H9 (cell line): Measurements from ENCODE around the gene TXNDC17. TPM values are rescaled to one million over a fixed set of nuclear protein-coding genes. Genes with fewer than 3 reads are reported as not detected.
A peak's percentile ranks its signal among the peaks of the same experiment; 100 is the strongest.

Experiments used
- DNase-seq: peaks from one replicate; pipeline ENCODE4 v3.0.0-alpha.2; 2017
- H2AFZ ChIP-seq: one replicate; pipeline ENCODE4 v1.6.1; 2013; ENCODE audit warnings: mild to moderate bottlenecking, low read length, control low read depth, moderate library complexity
- H2AK5ac ChIP-seq: 2 replicates; pipeline ENCODE4 v1.6.1; 2013; ENCODE audit warnings: low read length, control low read depth, mixed read lengths; ENCODE audit not compliant: insufficient read length
- H2BK120ac ChIP-seq: one replicate; pipeline ENCODE4 v1.6.1; 2013; ENCODE audit warnings: low read depth, mild to moderate bottlenecking, low read length, control low read depth, inconsistent platforms; ENCODE audit not compliant: poor library complexity, severe bottlenecking
- H2BK12ac ChIP-seq: 2 replicates; pipeline ENCODE4 v1.6.1; 2013; ENCODE audit warnings: low read length, control low read depth, mixed read lengths, low read depth; ENCODE audit not compliant: insufficient read length
- H2BK15ac ChIP-seq: 2 replicates; pipeline ENCODE4 v1.6.1; 2013; ENCODE audit warnings: low read depth, low read length, control low read depth
- H2BK20ac ChIP-seq: one replicate; pipeline ENCODE4 v1.6.1; 2013; ENCODE audit warnings: low read depth, mild to moderate bottlenecking, low read length, control low read depth, inconsistent platforms; ENCODE audit not compliant: poor library complexity, severe bottlenecking
- H2BK5ac ChIP-seq: 2 replicates; pipeline ENCODE4 v1.6.1; 2013; ENCODE audit warnings: low read length, control low read depth, mixed read lengths; ENCODE audit not compliant: insufficient read length
- H3K14ac ChIP-seq: 2 replicates; pipeline ENCODE4 v1.6.1; 2013; ENCODE audit warnings: low read length, control low read depth; ENCODE audit not compliant: insufficient read depth
- H3K18ac ChIP-seq: 2 replicates; pipeline ENCODE4 v1.6.1; 2013; ENCODE audit warnings: low read depth, mild to moderate bottlenecking, mixed read lengths, low read length, control low read depth; ENCODE audit not compliant: insufficient read length
- H3K23ac ChIP-seq: 2 replicates; pipeline ENCODE4 v1.6.1; 2013; ENCODE audit warnings: low read length, control low read depth, mixed read lengths, low read depth; ENCODE audit not compliant: insufficient read length
- H3K23me2 ChIP-seq: 2 replicates; pipeline ENCODE4 v1.6.1; 2013; ENCODE audit warnings: low read depth, mild to moderate bottlenecking, mixed read lengths, low read length, control low read depth; ENCODE audit not compliant: insufficient read length, poor library complexity, severe bottlenecking
- H3K27ac ChIP-seq: 2 replicates; pipeline ENCODE4 v1.5.1; 2013; ENCODE audit warnings: low read length, control low read depth, mixed read lengths, low read depth; ENCODE audit not compliant: insufficient read length
- H3K27me3 ChIP-seq: 2 replicates; pipeline ENCODE4 v1.6.1; 2013; ENCODE audit warnings: low read length, control low read depth, inconsistent platforms; ENCODE audit not compliant: insufficient read depth
- H3K4ac ChIP-seq: 2 replicates; pipeline ENCODE4 v1.6.1; 2013; ENCODE audit warnings: low read depth, mild to moderate bottlenecking, control low read depth, inconsistent platforms, low read length, moderate library complexity
- H3K4me1 ChIP-seq: 2 replicates; pipeline ENCODE4 v1.6.1; 2013; ENCODE audit warnings: low read length, control low read depth, inconsistent platforms; ENCODE audit not compliant: insufficient read depth
- H3K4me2 ChIP-seq: 2 replicates; pipeline ENCODE4 v1.6.1; 2013; ENCODE audit warnings: low read length, control low read depth, mixed read lengths; ENCODE audit not compliant: insufficient read length, insufficient read depth
- H3K56ac ChIP-seq: 2 replicates; pipeline ENCODE4 v1.6.1; 2013; ENCODE audit warnings: low read depth, mild to moderate bottlenecking, mixed read lengths, low read length, control low read depth; ENCODE audit not compliant: insufficient read length
- H3K79me1 ChIP-seq: 2 replicates; pipeline ENCODE4 v1.6.1; 2013; ENCODE audit warnings: low read depth, mild to moderate bottlenecking, moderate library complexity, low read length, control low read depth, inconsistent platforms; ENCODE audit not compliant: insufficient read depth, poor library complexity, severe bottlenecking
- H3K79me2 ChIP-seq: 2 replicates; pipeline ENCODE4 v1.6.1; 2013; ENCODE audit warnings: low read length, control low read depth, inconsistent platforms; ENCODE audit not compliant: insufficient read depth
- H3K9ac ChIP-seq: 2 replicates; pipeline ENCODE4 v1.6.1; 2013; ENCODE audit warnings: low read length, control low read depth, mixed read lengths; ENCODE audit not compliant: insufficient read length; ENCODE audit errors: extremely low read depth
- H3K9me3 ChIP-seq: one replicate; pipeline ENCODE4 v1.6.1; 2013; ENCODE audit warnings: low read depth, low read length, inconsistent platforms; ENCODE audit not compliant: control insufficient read depth
- H3T11ph ChIP-seq: one replicate; pipeline ENCODE4 v1.6.1; 2013; ENCODE audit warnings: mild to moderate bottlenecking, low read length, control low read depth, inconsistent platforms
- H4K20me1 ChIP-seq: one replicate; pipeline ENCODE4 v1.6.1; 2013; ENCODE audit not compliant: control insufficient read depth, insufficient read length, insufficient read depth
- H4K5ac ChIP-seq: 2 replicates; pipeline ENCODE4 v1.6.1; 2013; ENCODE audit warnings: low read depth, mild to moderate bottlenecking, mixed read lengths, low read length, control low read depth; ENCODE audit not compliant: insufficient read length
- H4K8ac ChIP-seq: replicated peaks from 2 replicates; pipeline ENCODE4 v1.6.1; 2013; ENCODE audit warnings: low read length, control low read depth, mixed read lengths, low read depth; ENCODE audit not compliant: insufficient read length
- H4K91ac ChIP-seq: 2 replicates; pipeline ENCODE4 v1.6.1; 2013; ENCODE audit warnings: low read depth, mild to moderate bottlenecking, moderate library complexity, mixed read lengths, low read length, control low read depth; ENCODE audit not compliant: insufficient read length
- H3K27ac Mint-ChIP-seq, 3 experiments: 2 replicates in 2 of 3; 3 replicates in 1 of 3; pipeline ENCODE4 v1.8.0; 2020 to 2021; ENCODE audit warnings: mixed read lengths in 3 of 3, mild to moderate bottlenecking in 1 of 3, moderate library complexity in 1 of 3
- H3K27me3 Mint-ChIP-seq: 2 replicates; pipeline ENCODE4 v1.8.0; 2021; ENCODE audit warnings: low read depth, mild to moderate bottlenecking, moderate library complexity, mixed read lengths
- H3K36me3 Mint-ChIP-seq, 3 experiments: 2 replicates in 2 of 3; 3 replicates in 1 of 3; pipeline ENCODE4 v1.8.0; 2020 to 2021; ENCODE audit warnings: low read depth in 3 of 3, mixed read lengths in 3 of 3; ENCODE audit not compliant: insufficient read depth in 1 of 3
- H3K4me1 Mint-ChIP-seq, 2 experiments: 2 replicates each; pipeline ENCODE4 v1.8.0; 2020; ENCODE audit warnings: mixed read lengths in 2 of 2
- H3K4me3 Mint-ChIP-seq, 2 experiments: 2 replicates in 1 of 2; 3 replicates in 1 of 2; pipeline ENCODE4 v1.8.0; 2020 to 2021; ENCODE audit warnings: mild to moderate bottlenecking in 2 of 2, mixed read lengths in 2 of 2, moderate library complexity in 1 of 2
- H3K9me3 Mint-ChIP-seq, 2 experiments: 2 replicates in 1 of 2; 3 replicates in 1 of 2; pipeline ENCODE4 v1.8.0; 2020; ENCODE audit warnings: mild to moderate bottlenecking in 2 of 2, mixed read lengths in 2 of 2, moderate library complexity in 1 of 2
- CTCF ChIP-seq: fragments of 200-600 bp; sonication (generic); conservative IDR thresholded peaks from 3 replicates; pipeline ENCODE4 v1.8.0; 2021; ENCODE audit warnings: antibody characterized with exemption, mild to moderate bottlenecking
- WGBS: extraction: QIAGEN DNeasy Blood & Tissue Kit; methylation state at CpG from one replicate; pipeline ENCODE4 v1.1.7; 2013; ENCODE audit warnings: missing lambda C conversion rate, low lambda C conversion rate, mixed read lengths; ENCODE audit not compliant: insufficient read length; ENCODE audit errors: extremely low coverage; 5-methylcytosine and 5-hydroxymethylcytosine counted together
- total RNA-seq: library from RNA; stranded (reverse); gene quantifications from 2 replicates; pipeline ENCODE4 v1.2.1, GENCODE V29; 2021

Gene TXNDC17
- total RNA-seq, 1 experiment from 2014 or later: 170 TPM

- H3K4me1 ChIP-seq: no peaks in the 10 kb centered on the region
- no peak overlapping the region for H2BK15ac ChIP-seq
- Mint-ChIP-seq H3K27me3 (no peaks in the 10 kb centered on the region; the same call in 1 of the 2 replicates), H3K9me3 (no peaks in the 10 kb centered on the region), H3K4me1 (peaks cover 15 to 16% of the 10 kb centered on the region in 2 experiments), H3K36me3 (peaks cover 3 to 40% (median 33%) of the 10 kb centered on the region in 3 experiments; a peak in 6 of 7 replicates), H3K27ac (no peak overlapping the region), H3K4me3 (peak overlapping the region; percentile 60 to 94; a peak in 3 of 5 replicates)
- H3T11ph ChIP-seq: no peak overlapping the region
- no peak overlapping the region for H4K91ac ChIP-seq
- peaks cover 2% of the 10 kb centered on the region; the same call in 1 of the 2 replicates for H3K79me2 ChIP-seq
- H3K4me2 ChIP-seq: no peak overlapping the region
- no peak overlapping the region for H2BK5ac ChIP-seq
- H2BK12ac ChIP-seq: no peak overlapping the region
- H2AFZ ChIP-seq: no peak overlapping the region
- H2BK120ac ChIP-seq: no peak overlapping the region
- H3K18ac ChIP-seq: no peak overlapping the region
- no peaks in the 10 kb centered on the region for H4K20me1 ChIP-seq
- no peak for TF ChIP-seq CTCF
- H3K56ac ChIP-seq: no peak overlapping the region
- no peak overlapping the region for H4K5ac ChIP-seq
- no peak overlapping the region for H3K23ac ChIP-seq
- WGBS: no CpG with 5 or more reads among the region's 2 CpGs
- H2AK5ac ChIP-seq: no peak overlapping the region
- H2BK20ac ChIP-seq: no peak overlapping the region
- H3K27me3 ChIP-seq: no peaks in the 10 kb centered on the region
- peaks cover 18% of the 10 kb centered on the region for H3K23me2 ChIP-seq
- no peak overlapping the region for H3K4ac ChIP-seq
- no peaks in the 10 kb centered on the region for H3K9me3 ChIP-seq
- no peak overlapping the region for H3K14ac ChIP-seq
- no peak overlapping the region for H3K9ac ChIP-seq
- no peak for DNase-seq
- peaks cover 3% of the 10 kb centered on the region for H3K79me1 ChIP-seq
- no peak overlapping the region for H3K27ac ChIP-seq
- H4K8ac ChIP-seq: no peak overlapping the region
These were observed 1.7 kb downstream of the TXNDC17 start for GRCh38 chr17:6642592-6642991.
